Neural cell (in vitro differentiated cells): ENCODE data around the gene ENO3. TPM values are rescaled to one million over a fixed set of nuclear protein-coding genes. Genes with fewer than 3 reads are reported as not detected.

ENCODE experiments used
- H2AFZ ChIP-seq: fragments of 200-600, 300-800 bp; sonication (generic), shearing (Covaris generic); 2 replicates; pipeline ENCODE4 v1.6.0; 2014; ENCODE audit warnings: low read depth, mild to moderate bottlenecking, antibody characterized with exemption, low read length, moderate library complexity
- H3F3A ChIP-seq: fragments of 200-600 bp; shearing (Covaris generic); 2 replicates; pipeline ENCODE4 v1.6.1; 2016; ENCODE audit warnings: mild to moderate bottlenecking, moderate library complexity, mixed read lengths, antibody characterized with exemption, low read length; ENCODE audit not compliant: insufficient read depth, poor library complexity, severe bottlenecking
- H3K27ac ChIP-seq: fragments of 200-600, 300-800 bp; sonication (generic), shearing (Covaris generic); 2 replicates; pipeline ENCODE4 v1.5.1; 2014; ENCODE audit warnings: mild to moderate bottlenecking, low read length, moderate library complexity
- H3K27me3 ChIP-seq: fragments of 300-800, 200-600 bp; sonication (generic), shearing (Covaris generic); 2 replicates; pipeline ENCODE4 v1.6.0; 2014; ENCODE audit warnings: mild to moderate bottlenecking, low read depth, low read length, moderate library complexity; ENCODE audit not compliant: insufficient read depth
- H3K36me3 ChIP-seq: fragments of 300-800, 200-600 bp; sonication (generic), shearing (Covaris generic); 2 replicates; pipeline ENCODE4 v1.5.1; 2014; ENCODE audit warnings: mild to moderate bottlenecking, antibody characterized with exemption, low read length, moderate library complexity; ENCODE audit not compliant: insufficient read depth
- H3K4me2 ChIP-seq: fragments of 300-800, 200-600 bp; sonication (generic), shearing (Covaris generic); 2 replicates; pipeline ENCODE4 v1.6.0; 2014; ENCODE audit warnings: mild to moderate bottlenecking, low read length
- H3K4me3 ChIP-seq: fragments of 300-800, 200-600 bp; sonication (generic), shearing (Covaris generic); 2 replicates; pipeline ENCODE4 v1.5.1; 2014; ENCODE audit warnings: mild to moderate bottlenecking, low read length, moderate library complexity
- H3K79me2 ChIP-seq: fragments of 200-600 bp; shearing (Covaris generic); replicated peaks from 2 replicates; pipeline ENCODE4 v1.6.0; 2014; ENCODE audit warnings: mild to moderate bottlenecking, low read length, moderate library complexity; ENCODE audit not compliant: insufficient read depth
- H3K9ac ChIP-seq: fragments of 300-800, 200-600 bp; sonication (generic), shearing (Covaris generic); 2 replicates; pipeline ENCODE4 v1.6.1; 2016; ENCODE audit warnings: mild to moderate bottlenecking, low read length, mixed read lengths
- H3K9me2 ChIP-seq: fragments of 200-600 bp; shearing (Covaris generic); 2 replicates; pipeline ENCODE4 v1.6.1; 2016; ENCODE audit warnings: mild to moderate bottlenecking, low read length, mixed read lengths; ENCODE audit not compliant: insufficient read depth
- H3K9me3 ChIP-seq: fragments of 200-600, 300-800 bp; sonication (generic), shearing (Covaris generic); 2 replicates; pipeline ENCODE4 v1.6.1; 2016; ENCODE audit warnings: mild to moderate bottlenecking, mixed run types, low read length, moderate library complexity, mixed read lengths
- H4K20me1 ChIP-seq: fragments of 200-600 bp; shearing (Covaris generic); 2 replicates; pipeline ENCODE4 v1.6.1; 2016; ENCODE audit warnings: mild to moderate bottlenecking, mixed run types; ENCODE audit not compliant: insufficient read depth
- EP300 ChIP-seq: fragments of 450-650 bp; conservative IDR thresholded peaks from 2 replicates; pipeline ENCODE4 v1.6.1; 2014; ENCODE audit warnings: antibody characterized with exemption, mild to moderate bottlenecking, moderate library complexity; ENCODE audit not compliant: poor library complexity, severe bottlenecking
- EZH2 ChIP-seq: fragments of 200-600, 300-800 bp; shearing (Covaris generic), sonication (generic); IDR thresholded peaks from 2 replicates; pipeline ENCODE4 v1.6.1; 2014; ENCODE audit warnings: antibody characterized with exemption, low read length, borderline replicate concordance, mild to moderate bottlenecking; ENCODE audit not compliant: insufficient read depth, poor library complexity, severe bottlenecking
- MXI1 ChIP-seq: fragments of 450-650 bp; conservative IDR thresholded peaks from 2 replicates; pipeline ENCODE4 v1.6.1; 2014; ENCODE audit warnings: antibody characterized with exemption, mild to moderate bottlenecking; ENCODE audit not compliant: poor library complexity, severe bottlenecking
- POLR2AphosphoS5 ChIP-seq: IDR thresholded peaks from 2 replicates; pipeline ENCODE4 v1.6.1; 2012
- RAD21 ChIP-seq: fragments of 450-650 bp; conservative IDR thresholded peaks from 2 replicates; pipeline ENCODE4 v1.6.1; 2014; ENCODE audit warnings: antibody characterized with exemption, mild to moderate bottlenecking, moderate library complexity
- SMC3 ChIP-seq: fragments of 450-650 bp; conservative IDR thresholded peaks from 2 replicates; pipeline ENCODE4 v1.6.1; 2014; ENCODE audit warnings: antibody characterized with exemption, mild to moderate bottlenecking, moderate library complexity; ENCODE audit not compliant: poor library complexity
- TAF1 ChIP-seq: IDR thresholded peaks from 2 replicates; pipeline ENCODE4 v1.6.1; 2012; ENCODE audit warnings: low read depth
- polyA plus RNA-seq: library from polyadenylated mRNA; depleted of rRNA; stranded (reverse); fragments of >200 nt; gene quantifications from 2 replicates; pipeline ENCODE4 v1.2.3, GENCODE V29; 2014
- TF ChIP-seq, protein P1 (sequence below): IDR thresholded peaks from 2 replicates; pipeline ENCODE4 v1.6.1; 2012; ENCODE audit warnings: borderline replicate concordance
- TF ChIP-seq, protein P2 (sequence below): fragments of 450-650 bp; IDR thresholded peaks from 2 replicates; pipeline ENCODE4 v1.5.1; 2014; ENCODE audit warnings: antibody characterized with exemption, mild to moderate bottlenecking, moderate library complexity; ENCODE audit not compliant: poor library complexity, severe bottlenecking

The ENO3 gene
- polyA plus RNA-seq, 1 donor from 2014 or later = 2.3 TPM

DNA sequence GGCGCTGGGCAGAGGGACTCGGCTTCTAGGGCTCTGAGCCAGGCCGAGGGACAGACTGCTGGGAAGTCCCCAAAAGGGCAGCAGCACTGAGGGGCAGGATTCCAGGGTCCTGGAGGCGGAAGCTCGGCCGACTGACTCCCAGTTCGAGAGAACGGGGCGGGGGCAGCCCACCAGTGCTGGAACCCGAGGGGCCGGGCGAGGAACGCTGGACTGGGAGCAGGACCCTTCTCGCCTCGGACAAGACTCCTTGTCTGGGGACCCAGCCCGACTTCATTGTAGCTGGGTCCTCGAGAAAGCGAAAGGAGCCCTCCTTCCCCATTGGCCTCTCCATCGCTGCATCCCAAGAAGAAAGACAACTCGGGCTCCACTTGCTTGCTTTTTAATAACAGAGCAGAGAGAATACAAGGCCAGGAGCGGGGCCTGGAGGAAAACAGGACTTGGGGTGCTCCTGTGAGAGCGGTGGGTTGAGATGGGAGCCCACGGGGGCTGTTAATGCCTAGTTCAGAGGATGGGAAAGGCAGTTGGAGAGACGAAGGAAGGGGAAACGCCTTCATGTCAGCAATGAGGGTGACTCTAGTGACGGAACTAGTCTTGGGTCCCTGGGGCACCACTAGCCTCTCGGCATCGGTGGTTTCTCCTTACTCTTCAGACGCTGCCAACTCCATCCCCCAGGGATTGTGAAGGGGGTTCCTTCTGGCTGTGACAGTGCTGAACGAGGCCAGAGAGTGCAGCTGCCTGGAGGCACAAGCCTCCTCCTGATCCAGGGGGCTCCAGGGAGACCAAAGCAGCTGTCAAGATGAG lies 37.0 kb downstream of the ENO3 start:
- TF ChIP-seq POLR2AphosphoS5 (no peak), MXI1 (no peak), TAF1 (no peak), EP300 (no peak), RAD21 (no peak), SMC3 (no peak), EZH2 (no peak)
- TF ChIP-seq, protein P1, sequence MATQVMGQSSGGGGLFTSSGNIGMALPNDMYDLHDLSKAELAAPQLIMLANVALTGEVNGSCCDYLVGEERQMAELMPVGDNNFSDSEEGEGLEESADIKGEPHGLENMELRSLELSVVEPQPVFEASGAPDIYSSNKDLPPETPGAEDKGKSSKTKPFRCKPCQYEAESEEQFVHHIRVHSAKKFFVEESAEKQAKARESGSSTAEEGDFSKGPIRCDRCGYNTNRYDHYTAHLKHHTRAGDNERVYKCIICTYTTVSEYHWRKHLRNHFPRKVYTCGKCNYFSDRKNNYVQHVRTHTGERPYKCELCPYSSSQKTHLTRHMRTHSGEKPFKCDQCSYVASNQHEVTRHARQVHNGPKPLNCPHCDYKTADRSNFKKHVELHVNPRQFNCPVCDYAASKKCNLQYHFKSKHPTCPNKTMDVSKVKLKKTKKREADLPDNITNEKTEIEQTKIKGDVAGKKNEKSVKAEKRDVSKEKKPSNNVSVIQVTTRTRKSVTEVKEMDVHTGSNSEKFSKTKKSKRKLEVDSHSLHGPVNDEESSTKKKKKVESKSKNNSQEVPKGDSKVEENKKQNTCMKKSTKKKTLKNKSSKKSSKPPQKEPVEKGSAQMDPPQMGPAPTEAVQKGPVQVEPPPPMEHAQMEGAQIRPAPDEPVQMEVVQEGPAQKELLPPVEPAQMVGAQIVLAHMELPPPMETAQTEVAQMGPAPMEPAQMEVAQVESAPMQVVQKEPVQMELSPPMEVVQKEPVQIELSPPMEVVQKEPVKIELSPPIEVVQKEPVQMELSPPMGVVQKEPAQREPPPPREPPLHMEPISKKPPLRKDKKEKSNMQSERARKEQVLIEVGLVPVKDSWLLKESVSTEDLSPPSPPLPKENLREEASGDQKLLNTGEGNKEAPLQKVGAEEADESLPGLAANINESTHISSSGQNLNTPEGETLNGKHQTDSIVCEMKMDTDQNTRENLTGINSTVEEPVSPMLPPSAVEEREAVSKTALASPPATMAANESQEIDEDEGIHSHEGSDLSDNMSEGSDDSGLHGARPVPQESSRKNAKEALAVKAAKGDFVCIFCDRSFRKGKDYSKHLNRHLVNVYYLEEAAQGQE = no peak
- TF ChIP-seq, protein P2, sequence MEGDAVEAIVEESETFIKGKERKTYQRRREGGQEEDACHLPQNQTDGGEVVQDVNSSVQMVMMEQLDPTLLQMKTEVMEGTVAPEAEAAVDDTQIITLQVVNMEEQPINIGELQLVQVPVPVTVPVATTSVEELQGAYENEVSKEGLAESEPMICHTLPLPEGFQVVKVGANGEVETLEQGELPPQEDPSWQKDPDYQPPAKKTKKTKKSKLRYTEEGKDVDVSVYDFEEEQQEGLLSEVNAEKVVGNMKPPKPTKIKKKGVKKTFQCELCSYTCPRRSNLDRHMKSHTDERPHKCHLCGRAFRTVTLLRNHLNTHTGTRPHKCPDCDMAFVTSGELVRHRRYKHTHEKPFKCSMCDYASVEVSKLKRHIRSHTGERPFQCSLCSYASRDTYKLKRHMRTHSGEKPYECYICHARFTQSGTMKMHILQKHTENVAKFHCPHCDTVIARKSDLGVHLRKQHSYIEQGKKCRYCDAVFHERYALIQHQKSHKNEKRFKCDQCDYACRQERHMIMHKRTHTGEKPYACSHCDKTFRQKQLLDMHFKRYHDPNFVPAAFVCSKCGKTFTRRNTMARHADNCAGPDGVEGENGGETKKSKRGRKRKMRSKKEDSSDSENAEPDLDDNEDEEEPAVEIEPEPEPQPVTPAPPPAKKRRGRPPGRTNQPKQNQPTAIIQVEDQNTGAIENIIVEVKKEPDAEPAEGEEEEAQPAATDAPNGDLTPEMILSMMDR = no peak
- Histone ChIP-seq H2AFZ (peak overlapping the region; percentile 90), H3K9me3 (no peaks in the 10 kb centered on the region), H3K9ac (peak overlapping the region; percentile 78), H3F3A (no peaks in the 10 kb centered on the region), H3K79me2 (no peaks in the 10 kb centered on the region), H3K27ac (peak overlapping the region; percentile 3), H4K20me1 (no peaks in the 10 kb centered on the region), H3K9me2 (no peaks in the 10 kb centered on the region), H3K36me3 (no peaks in the 10 kb centered on the region), H3K27me3 (peaks cover 2% of the 10 kb centered on the region), H3K4me3 (peak overlapping the region; percentile 94), H3K4me2 (peak overlapping the region; percentile 73)

DNA sequence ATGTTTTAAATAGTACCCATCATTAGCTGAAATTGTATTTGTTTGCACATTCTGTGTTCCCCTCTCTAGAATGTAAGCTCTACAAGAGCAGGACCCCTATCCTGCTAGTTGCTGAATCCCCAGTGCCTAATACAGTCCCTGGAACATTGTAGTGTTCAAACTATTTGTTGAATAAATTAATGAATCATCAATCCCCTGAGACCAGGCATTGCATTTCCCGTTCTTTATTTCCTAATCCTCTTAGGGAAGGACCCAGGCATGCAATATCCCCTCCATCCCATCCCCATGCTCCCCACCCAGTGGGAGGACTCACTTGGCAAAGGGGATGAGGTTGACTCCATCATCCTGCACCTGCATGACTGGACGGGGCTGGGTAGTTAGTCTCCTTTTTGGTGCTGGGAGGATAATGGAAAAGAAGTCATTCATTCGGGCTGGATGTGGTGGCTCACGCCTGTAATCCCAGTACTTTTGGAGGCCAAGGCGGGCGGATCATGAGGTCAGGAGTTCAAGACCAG lies 43.2 kb downstream of the ENO3 start:
- Histone ChIP-seq H4K20me1 (no peaks in the 10 kb centered on the region), H3K9ac (no peak overlapping the region)
- TF ChIP-seq POLR2AphosphoS5 (no peak), SMC3 (no peak), MXI1 (no peak), EP300 (no peak), RAD21 (no peak), EZH2 (no peak), TAF1 (no peak)
- TF ChIP-seq, protein P2 = no peak
- TF ChIP-seq, protein P1 = no peak

More for the DNA sequence above, 43.2 kb downstream of the ENO3 start:
- Histone ChIP-seq H3K36me3 (no peaks in the 10 kb centered on the region), H3K9me3 (no peaks in the 10 kb centered on the region), H3F3A (no peaks in the 10 kb centered on the region), H3K4me2 (no peak overlapping the region), H3K4me3 (no peak overlapping the region), H3K79me2 (peaks cover 9% of the 10 kb centered on the region), H3K27ac (no peak overlapping the region), H2AFZ (no peak overlapping the region), H3K9me2 (no peaks in the 10 kb centered on the region), H3K27me3 (no peaks in the 10 kb centered on the region)
